WTC11 (cell line): Measurements from ENCODE around the gene NCKAP5. TPM values are rescaled to one million over a fixed set of nuclear protein-coding genes. Genes with fewer than 3 reads are reported as not detected.

Source experiments
- ATAC-seq: fragments of 200-7000 bp; cut with Tn5 transposase; 2 replicates; pipeline ENCODE4 v1.10.0; 2021; ENCODE audit warnings: mild to moderate bottlenecking, moderate library complexity
- CTCF ChIA-PET: fragments of 300-600 bp; sonication (Branson Sonifier 250); formaldehyde crosslinking; loops from one replicate; lab custom pipeline; 2021; ENCODE audit warnings: antibody characterized with exemption; lab: Charles Lee
- POLR2A ChIA-PET: fragments of 350-600 bp; sonication (Branson Sonifier 250); formaldehyde crosslinking; loops from one replicate; lab custom pipeline; 2021; ENCODE audit warnings: antibody characterized with exemption; lab: Charles Lee
- DNase-seq: peaks from one replicate; pipeline ENCODE4 v3.0.0; 2021; ENCODE audit warnings: low spot score
- H3K27ac Mint-ChIP-seq: 2 replicates; pipeline ENCODE4 v1.8.0; 2021; ENCODE audit warnings: mixed read lengths
- H3K27me3 Mint-ChIP-seq: 2 replicates; pipeline ENCODE4 v1.8.0; 2021; ENCODE audit warnings: low read depth, mild to moderate bottlenecking, moderate library complexity, mixed read lengths
- H3K36me3 Mint-ChIP-seq: 2 replicates; pipeline ENCODE4 v1.8.0; 2021; ENCODE audit warnings: mixed read lengths
- H3K4me1 Mint-ChIP-seq: 2 replicates; pipeline ENCODE4 v1.8.0; 2022; ENCODE audit warnings: mixed read lengths
- H3K4me3 Mint-ChIP-seq: 2 replicates; pipeline ENCODE4 v1.8.0; 2021; ENCODE audit warnings: mild to moderate bottlenecking, moderate library complexity, mixed read lengths
- H3K9me3 Mint-ChIP-seq: 2 replicates; pipeline ENCODE4 v1.8.0; 2021; ENCODE audit warnings: mixed read lengths
- ATF1 ChIP-seq: sonication (generic); formaldehyde crosslinking; IDR thresholded peaks from 2 replicates; pipeline ENCODE4 v1.8.1; 2023; ENCODE audit warnings: mild to moderate bottlenecking, moderate library complexity, missing genetic modification reagents
- CBFB ChIP-seq: sonication (generic); formaldehyde crosslinking; IDR thresholded peaks from 2 replicates; pipeline ENCODE4 v1.8.1; 2022; ENCODE audit warnings: mild to moderate bottlenecking, low read depth, missing genetic modification reagents
- CREM ChIP-seq: sonication (generic); formaldehyde crosslinking; IDR thresholded peaks from 2 replicates; pipeline ENCODE4 v1.8.1; 2022; ENCODE audit warnings: mild to moderate bottlenecking, missing genetic modification reagents, moderate library complexity
- FOXJ3 ChIP-seq: sonication (generic); formaldehyde crosslinking; IDR thresholded peaks from 2 replicates; pipeline ENCODE4 v1.9.0; 2021; ENCODE audit warnings: missing genetic modification reagents, mild to moderate bottlenecking, borderline replicate concordance
- JUN ChIP-seq: sonication (generic); formaldehyde crosslinking; IDR thresholded peaks from 2 replicates; pipeline ENCODE4 v1.8.0; 2023; ENCODE audit warnings: mild to moderate bottlenecking, missing genetic modification reagents
- MXD4 ChIP-seq: fragments of 250-450 bp; sonication (Bioruptor Pico); IDR thresholded peaks from 2 replicates; pipeline ENCODE4 v1.8.0; 2021; ENCODE audit warnings: mild to moderate bottlenecking, moderate library complexity, borderline replicate concordance
- MYBL2 ChIP-seq: sonication (generic); formaldehyde crosslinking; IDR thresholded peaks from 2 replicates; pipeline ENCODE4 v1.8.1; 2023; ENCODE audit warnings: mild to moderate bottlenecking, moderate library complexity, missing genetic modification reagents
- NFATC4 ChIP-seq: fragments of 250-450 bp; sonication (Bioruptor Pico); IDR thresholded peaks from 2 replicates; pipeline ENCODE4 v1.9.0; 2021; ENCODE audit warnings: mild to moderate bottlenecking
- NR2C2 ChIP-seq: sonication (generic); formaldehyde crosslinking; IDR thresholded peaks from 2 replicates; pipeline ENCODE4 v1.8.0; 2022; ENCODE audit warnings: mild to moderate bottlenecking, missing genetic modification reagents
- SMAD4 ChIP-seq: sonication (generic); formaldehyde crosslinking; IDR thresholded peaks from 2 replicates; pipeline ENCODE4 v1.8.0; 2022; ENCODE audit warnings: mild to moderate bottlenecking, missing genetic modification reagents
- TP53 ChIP-seq: sonication (generic); formaldehyde crosslinking; IDR thresholded peaks from 2 replicates; pipeline ENCODE4 v1.8.1; 2023; ENCODE audit warnings: mild to moderate bottlenecking, missing genetic modification reagents
- ZNF396 ChIP-seq: fragments of 250-450 bp; sonication (Bioruptor Pico); IDR thresholded peaks from 2 replicates; pipeline ENCODE4 v1.8.0; 2021; ENCODE audit warnings: mild to moderate bottlenecking, moderate library complexity, borderline replicate concordance
- total RNA-seq: library from RNA; stranded (reverse); gene quantifications from 3 replicates; pipeline ENCODE4 v1.2.3, GENCODE V29; 2021
- TF ChIP-seq, protein P1 (sequence below): fragments of 250-450 bp; sonication (Bioruptor Pico); IDR thresholded peaks from 2 replicates; pipeline ENCODE4 v1.9.0; 2021; ENCODE audit warnings: mild to moderate bottlenecking, borderline replicate concordance
- TF ChIP-seq, protein P2 (sequence below): fragments of 250-450 bp; sonication (Bioruptor Pico); IDR thresholded peaks from 2 replicates; pipeline ENCODE4 v1.9.0; 2021; ENCODE audit warnings: moderate library complexity, mild to moderate bottlenecking, inconsistent platforms, borderline replicate concordance
- TF ChIP-seq, protein P3 (sequence below): sonication (generic); formaldehyde crosslinking; IDR thresholded peaks from 2 replicates; pipeline ENCODE4 v1.8.0; 2023; ENCODE audit warnings: missing genetic modification reagents
- TF ChIP-seq, protein P4 (sequence below): sonication (generic); formaldehyde crosslinking; IDR thresholded peaks from 2 replicates; pipeline ENCODE4 v1.8.1; 2022; ENCODE audit warnings: mild to moderate bottlenecking, missing genetic modification reagents, moderate library complexity, borderline replicate concordance
- TF ChIP-seq, protein P5 (sequence below): fragments of 250-450 bp; sonication (Bioruptor Pico); IDR thresholded peaks from 2 replicates; pipeline ENCODE4 v1.9.0; 2021; ENCODE audit warnings: mild to moderate bottlenecking
- TF ChIP-seq, protein P6 (sequence below): sonication (generic); formaldehyde crosslinking; IDR thresholded peaks from 2 replicates; pipeline ENCODE4 v1.8.0; 2022; ENCODE audit warnings: mild to moderate bottlenecking, missing genetic modification reagents

Gene NCKAP5
- total RNA-seq, 1 experiment from 2014 or later: 0.55 TPM

DNA sequence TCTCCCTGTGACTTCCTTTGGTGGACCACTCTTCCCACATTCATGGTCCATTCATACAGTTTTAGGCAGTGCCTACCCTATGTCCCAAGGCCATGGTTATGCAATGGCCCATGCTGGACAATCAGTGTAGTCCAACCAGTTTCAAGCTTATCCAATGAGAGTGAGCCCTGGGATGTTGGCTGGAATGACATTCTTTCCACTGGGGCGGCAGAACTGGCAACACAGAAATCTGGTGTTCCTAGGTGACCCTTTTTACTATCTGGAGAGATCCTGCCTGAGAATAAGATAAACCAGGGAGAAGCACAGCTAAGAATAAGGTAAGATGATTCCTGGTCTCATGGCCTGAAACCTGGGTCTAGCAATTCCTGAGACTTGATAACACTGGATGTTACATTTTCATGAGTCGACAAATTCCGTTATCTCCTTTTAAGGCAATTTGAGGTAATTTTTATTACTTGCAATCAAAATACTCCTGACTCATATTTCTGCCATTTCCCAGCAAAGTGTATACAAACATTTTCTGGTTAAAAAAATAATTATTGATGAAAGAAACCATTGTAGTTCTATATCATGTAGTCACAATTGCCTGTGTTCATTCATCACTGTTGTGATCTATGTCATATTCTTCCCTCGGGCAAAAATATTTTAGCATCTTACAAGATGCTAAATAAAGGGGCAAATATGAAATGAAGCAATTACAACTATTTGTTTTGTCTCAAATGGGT is 626.8 kb downstream of the NCKAP5 start:
- ATAC-seq (no peak), DNase-seq (no peak)
- TF ChIP-seq CBFB: no peak
- TF ChIP-seq, protein P1, sequence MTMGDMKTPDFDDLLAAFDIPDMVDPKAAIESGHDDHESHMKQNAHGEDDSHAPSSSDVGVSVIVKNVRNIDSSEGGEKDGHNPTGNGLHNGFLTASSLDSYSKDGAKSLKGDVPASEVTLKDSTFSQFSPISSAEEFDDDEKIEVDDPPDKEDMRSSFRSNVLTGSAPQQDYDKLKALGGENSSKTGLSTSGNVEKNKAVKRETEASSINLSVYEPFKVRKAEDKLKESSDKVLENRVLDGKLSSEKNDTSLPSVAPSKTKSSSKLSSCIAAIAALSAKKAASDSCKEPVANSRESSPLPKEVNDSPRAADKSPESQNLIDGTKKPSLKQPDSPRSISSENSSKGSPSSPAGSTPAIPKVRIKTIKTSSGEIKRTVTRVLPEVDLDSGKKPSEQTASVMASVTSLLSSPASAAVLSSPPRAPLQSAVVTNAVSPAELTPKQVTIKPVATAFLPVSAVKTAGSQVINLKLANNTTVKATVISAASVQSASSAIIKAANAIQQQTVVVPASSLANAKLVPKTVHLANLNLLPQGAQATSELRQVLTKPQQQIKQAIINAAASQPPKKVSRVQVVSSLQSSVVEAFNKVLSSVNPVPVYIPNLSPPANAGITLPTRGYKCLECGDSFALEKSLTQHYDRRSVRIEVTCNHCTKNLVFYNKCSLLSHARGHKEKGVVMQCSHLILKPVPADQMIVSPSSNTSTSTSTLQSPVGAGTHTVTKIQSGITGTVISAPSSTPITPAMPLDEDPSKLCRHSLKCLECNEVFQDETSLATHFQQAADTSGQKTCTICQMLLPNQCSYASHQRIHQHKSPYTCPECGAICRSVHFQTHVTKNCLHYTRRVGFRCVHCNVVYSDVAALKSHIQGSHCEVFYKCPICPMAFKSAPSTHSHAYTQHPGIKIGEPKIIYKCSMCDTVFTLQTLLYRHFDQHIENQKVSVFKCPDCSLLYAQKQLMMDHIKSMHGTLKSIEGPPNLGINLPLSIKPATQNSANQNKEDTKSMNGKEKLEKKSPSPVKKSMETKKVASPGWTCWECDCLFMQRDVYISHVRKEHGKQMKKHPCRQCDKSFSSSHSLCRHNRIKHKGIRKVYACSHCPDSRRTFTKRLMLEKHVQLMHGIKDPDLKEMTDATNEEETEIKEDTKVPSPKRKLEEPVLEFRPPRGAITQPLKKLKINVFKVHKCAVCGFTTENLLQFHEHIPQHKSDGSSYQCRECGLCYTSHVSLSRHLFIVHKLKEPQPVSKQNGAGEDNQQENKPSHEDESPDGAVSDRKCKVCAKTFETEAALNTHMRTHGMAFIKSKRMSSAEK (CRISPR knock-in tag): no peak
- no peak for TF ChIP-seq MYBL2 (CRISPR knock-in tag)
- no peak for TF ChIP-seq CREM (CRISPR knock-in tag)
- no peak for TF ChIP-seq FOXJ3 (CRISPR knock-in tag)
- no peak for TF ChIP-seq ZNF396 (CRISPR knock-in tag)
- no peak for TF ChIP-seq JUN (CRISPR knock-in tag)
- H3K36me3 Mint-ChIP-seq: no peaks in the 10 kb centered on the region
- no peak overlapping the region for H3K4me3 Mint-ChIP-seq
- H3K9me3 Mint-ChIP-seq: no peaks in the 10 kb centered on the region
- ChIA-PET CTCF (no interaction called here), POLR2A (no interaction called here)
- no peak overlapping the region for H3K27ac Mint-ChIP-seq
- no peaks in the 10 kb centered on the region for H3K4me1 Mint-ChIP-seq
- H3K27me3 Mint-ChIP-seq: no peaks in the 10 kb centered on the region

DNA sequence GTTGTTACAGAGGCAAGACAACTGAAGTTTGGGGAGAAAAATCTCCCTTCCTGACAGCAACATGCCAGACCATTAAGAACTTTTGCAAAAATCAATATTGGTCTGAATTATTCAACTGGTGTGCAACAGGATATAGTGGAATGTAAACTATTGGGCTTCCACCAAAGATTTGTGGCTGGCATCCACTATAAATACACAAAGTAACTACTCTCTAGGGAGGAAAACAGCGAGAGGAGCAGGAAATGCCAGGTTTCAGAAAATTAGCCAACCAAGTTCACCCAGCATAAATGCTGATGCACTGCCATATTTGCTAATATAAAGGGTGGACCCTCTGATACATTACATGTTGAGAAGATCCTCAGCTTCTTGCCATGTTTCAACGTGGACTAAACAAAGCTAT is 630.6 kb downstream of the NCKAP5 start:
- Mint-ChIP-seq H3K36me3 (no peaks in the 10 kb centered on the region), H3K27me3 (no peaks in the 10 kb centered on the region; the same call in 1 of the 2 replicates), H3K27ac (no peak overlapping the region), H3K4me1 (no peaks in the 10 kb centered on the region), H3K9me3 (0 out of 2 replicates have a peak, but pooled peaks cover 7% of the 10 kb centered on the region), H3K4me3 (no peak overlapping the region)
- ChIA-PET CTCF (no interaction called here), POLR2A (no interaction called here)
- ATAC-seq (no peak), DNase-seq (no peak)
- TF ChIP-seq ATF1 (CRISPR knock-in tag) (no peak), SMAD4 (no peak), MXD4 (CRISPR knock-in tag) (no peak), TP53 (no peak), NR2C2 (CRISPR knock-in tag) (no peak), NFATC4 (CRISPR knock-in tag) (no peak)
- TF ChIP-seq, protein P2, sequence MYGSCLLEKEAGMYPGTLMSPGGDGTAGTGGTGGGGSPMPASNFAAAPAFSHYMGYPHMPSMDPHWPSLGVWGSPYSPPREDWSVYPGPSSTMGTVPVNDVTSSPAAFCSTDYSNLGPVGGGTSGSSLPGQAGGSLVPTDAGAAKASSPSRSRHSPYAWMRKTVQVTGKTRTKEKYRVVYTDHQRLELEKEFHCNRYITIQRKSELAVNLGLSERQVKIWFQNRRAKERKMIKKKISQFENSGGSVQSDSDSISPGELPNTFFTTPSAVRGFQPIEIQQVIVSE: no peak
- TF ChIP-seq, protein P3, sequence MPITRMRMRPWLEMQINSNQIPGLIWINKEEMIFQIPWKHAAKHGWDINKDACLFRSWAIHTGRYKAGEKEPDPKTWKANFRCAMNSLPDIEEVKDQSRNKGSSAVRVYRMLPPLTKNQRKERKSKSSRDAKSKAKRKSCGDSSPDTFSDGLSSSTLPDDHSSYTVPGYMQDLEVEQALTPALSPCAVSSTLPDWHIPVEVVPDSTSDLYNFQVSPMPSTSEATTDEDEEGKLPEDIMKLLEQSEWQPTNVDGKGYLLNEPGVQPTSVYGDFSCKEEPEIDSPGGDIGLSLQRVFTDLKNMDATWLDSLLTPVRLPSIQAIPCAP (CRISPR knock-in tag): no peak
- TF ChIP-seq, protein P4, sequence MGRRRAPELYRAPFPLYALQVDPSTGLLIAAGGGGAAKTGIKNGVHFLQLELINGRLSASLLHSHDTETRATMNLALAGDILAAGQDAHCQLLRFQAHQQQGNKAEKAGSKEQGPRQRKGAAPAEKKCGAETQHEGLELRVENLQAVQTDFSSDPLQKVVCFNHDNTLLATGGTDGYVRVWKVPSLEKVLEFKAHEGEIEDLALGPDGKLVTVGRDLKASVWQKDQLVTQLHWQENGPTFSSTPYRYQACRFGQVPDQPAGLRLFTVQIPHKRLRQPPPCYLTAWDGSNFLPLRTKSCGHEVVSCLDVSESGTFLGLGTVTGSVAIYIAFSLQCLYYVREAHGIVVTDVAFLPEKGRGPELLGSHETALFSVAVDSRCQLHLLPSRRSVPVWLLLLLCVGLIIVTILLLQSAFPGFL: no peak
- TF ChIP-seq, protein P1 (CRISPR knock-in tag): no peak
- TF ChIP-seq, protein P5, sequence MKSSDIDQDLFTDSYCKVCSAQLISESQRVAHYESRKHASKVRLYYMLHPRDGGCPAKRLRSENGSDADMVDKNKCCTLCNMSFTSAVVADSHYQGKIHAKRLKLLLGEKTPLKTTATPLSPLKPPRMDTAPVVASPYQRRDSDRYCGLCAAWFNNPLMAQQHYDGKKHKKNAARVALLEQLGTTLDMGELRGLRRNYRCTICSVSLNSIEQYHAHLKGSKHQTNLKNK: no peak
- TF ChIP-seq, protein P6, sequence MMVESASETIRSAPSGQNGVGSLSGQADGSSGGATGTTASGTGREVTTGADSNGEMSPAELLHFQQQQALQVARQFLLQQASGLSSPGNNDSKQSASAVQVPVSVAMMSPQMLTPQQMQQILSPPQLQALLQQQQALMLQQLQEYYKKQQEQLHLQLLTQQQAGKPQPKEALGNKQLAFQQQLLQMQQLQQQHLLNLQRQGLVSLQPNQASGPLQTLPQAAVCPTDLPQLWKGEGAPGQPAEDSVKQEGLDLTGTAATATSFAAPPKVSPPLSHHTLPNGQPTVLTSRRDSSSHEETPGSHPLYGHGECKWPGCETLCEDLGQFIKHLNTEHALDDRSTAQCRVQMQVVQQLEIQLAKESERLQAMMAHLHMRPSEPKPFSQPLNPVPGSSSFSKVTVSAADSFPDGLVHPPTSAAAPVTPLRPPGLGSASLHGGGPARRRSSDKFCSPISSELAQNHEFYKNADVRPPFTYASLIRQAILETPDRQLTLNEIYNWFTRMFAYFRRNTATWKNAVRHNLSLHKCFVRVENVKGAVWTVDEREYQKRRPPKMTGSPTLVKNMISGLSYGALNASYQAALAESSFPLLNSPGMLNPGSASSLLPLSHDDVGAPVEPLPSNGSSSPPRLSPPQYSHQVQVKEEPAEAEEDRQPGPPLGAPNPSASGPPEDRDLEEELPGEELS (CRISPR knock-in tag): no peak
